DMS79 treated with DMSO at 0.1 percent for 48 hours (cell line): Measurements from ENCODE around the gene CYFIP1.

Experiments used
- DNase-seq: peaks from one replicate; lab custom pipeline; 2025; lab: John Stamatoyannopoulos, UW

CYFIP1 gene

DNA sequence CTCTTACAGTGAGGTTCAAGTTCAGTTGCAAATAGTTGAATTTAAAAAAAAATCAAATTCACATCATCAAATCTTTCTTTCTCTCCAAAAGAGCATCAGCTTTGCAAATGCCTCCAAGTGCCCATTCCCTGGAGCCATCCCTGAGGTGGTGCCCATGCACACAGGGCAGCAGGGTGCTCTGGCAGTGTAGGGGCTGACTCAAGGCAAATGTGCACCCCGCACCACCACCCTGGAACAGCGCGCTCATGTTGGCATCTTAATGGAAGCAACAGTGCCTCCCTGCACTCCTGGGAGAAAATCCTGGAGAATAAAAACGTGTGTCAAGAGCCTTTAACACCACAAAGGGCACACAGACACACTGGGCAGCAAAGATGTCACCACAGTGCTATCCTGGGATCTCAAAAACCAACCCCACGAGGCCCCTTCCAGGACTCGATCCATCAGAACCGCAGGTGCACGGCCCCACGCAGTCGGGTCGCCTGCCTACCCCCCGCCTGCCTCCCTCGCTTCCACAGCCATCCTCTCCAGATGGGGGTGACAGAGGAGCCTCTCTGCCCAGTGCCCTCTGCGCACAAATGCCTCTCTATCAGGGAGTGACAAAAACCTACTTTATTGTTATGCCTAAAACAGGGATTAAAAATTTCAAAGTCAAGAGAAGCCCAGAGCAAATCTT is 90.9 kb downstream of the CYFIP1 start:
- DNase-seq: no peak

DNA sequence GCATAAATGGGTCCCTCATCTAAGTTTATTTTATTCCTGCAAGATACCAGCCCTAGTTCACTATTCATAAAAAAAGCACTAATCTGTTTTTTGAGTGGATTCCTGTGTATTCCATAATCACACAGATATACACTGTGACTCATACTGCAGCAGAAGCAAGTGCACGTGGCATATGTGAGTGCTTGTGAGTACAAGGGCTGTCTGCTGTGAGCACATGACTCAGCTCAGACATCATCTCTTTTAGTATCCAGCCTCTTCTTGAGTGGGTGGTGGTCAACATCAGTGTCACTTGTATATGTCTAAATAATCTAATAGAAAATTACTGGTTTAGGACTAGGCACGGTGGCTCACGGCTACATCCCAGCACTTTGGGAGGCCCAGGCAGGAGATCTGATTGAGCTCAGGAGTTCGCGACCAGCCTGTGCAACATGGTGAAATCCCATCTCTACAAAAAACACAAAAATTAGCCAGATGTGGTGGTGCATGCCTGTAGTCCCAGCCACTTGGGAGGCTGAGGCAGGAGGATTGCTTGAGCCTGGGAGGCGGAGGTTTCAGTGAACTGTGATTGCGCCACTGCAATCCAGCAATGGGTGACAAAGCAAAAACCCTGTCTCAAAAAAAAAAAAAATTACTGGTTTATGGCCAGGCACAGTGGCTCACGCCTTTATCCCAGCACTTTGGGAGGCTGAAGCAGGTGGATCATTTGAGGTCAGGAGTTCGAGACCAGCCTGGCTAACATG is 91.9 kb downstream of the CYFIP1 start:
- DNase-seq: no peak

DNA sequence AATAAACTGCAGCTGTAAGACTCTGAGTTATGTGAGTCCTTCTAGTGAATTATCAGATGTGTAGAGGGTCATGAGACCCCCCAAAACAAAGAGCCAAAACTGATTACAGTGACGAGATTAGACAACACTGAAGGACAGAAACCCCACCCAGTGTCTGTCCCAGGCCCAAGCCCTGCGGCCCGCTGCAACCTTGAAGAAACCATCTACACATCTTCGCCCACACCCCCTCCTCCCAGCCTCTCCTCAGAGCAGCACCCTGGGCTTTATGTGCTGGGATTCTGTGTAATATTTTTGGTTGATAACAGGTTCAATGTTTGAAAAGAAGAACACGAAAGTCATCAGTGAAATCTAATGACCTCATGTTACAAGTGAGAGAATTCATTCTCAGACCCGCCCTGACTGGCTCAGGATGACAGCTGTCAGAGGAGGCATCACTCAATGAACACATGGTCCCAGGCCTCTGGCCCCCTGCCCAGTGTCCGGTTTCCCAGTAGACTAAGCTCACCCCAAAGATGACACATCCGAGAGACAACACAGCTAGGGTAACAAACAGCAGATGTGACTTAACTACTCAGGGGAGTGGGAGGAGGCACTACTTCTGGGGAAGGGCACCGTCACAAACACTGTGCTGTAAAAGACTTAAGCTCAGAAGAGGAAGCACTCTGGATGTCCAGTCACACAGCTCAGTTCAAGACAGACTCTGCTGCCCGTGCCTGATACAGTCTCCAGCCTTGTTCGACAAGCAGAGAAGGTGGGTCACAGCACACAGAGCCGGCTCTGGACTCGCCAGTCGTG is 92.8 kb downstream of the CYFIP1 start:
- DNase-seq: no peak

DNA sequence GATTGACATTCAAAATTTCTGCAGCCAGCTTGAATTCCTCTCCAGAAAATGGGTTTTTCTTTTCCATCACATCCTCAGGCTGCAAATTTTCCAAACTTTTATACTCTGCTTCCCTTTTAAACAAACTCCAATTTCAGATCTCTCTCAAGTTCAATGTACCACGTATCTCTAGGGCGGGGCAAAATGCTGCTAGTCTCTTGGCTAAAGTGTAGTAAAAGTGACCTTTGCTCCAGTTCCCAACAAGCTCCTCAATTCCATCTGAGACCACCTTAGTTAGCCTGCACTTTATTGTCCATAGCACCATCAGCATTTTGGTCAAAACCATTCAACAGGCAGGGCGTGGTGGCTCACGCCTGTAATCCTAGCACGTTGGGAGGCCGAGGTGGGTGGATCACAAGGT is 95.0 kb downstream of the CYFIP1 start:
- no peak for DNase-seq

DNA sequence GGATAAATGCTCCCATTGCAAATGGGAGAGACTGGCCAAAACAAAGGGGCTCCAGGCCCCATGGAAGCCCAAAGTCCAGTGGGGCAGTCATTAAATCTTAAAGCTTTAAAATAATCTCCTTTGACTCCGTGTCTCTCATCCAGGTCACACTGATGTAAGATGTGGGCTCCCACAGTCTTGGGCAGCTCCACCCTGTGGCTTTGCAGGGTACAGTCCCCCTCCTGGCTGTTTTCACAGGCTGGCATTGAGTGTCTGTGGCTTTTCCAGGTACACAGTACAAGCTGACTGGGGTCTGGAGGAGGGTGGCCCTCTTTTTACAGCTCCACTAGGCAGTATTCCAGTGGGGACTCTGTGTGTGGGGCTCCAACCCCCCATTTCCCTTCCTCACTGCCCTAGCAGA is 95.8 kb downstream of the CYFIP1 start:
- no peak for DNase-seq

DNA sequence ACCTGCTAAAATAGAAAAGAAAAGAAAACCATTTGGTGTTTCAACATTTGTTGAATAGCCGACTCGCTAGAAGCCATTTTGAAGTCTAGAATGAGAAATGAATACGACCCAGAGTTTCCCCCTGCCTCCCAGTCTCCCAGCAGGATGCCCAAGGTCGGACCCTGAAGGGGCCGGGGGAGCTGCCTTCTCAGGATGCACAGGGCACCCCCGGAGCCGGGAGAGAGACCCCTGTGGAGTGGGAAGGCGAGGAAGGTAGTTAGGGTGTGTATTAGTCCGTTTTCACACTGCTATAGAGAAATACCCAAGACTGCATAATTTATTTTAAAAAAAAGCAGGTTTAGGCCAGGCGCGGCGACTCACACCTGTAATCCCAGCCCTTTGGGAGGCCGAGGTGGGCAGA is 97.0 kb downstream of the CYFIP1 start:
- no peak for DNase-seq

DNA sequence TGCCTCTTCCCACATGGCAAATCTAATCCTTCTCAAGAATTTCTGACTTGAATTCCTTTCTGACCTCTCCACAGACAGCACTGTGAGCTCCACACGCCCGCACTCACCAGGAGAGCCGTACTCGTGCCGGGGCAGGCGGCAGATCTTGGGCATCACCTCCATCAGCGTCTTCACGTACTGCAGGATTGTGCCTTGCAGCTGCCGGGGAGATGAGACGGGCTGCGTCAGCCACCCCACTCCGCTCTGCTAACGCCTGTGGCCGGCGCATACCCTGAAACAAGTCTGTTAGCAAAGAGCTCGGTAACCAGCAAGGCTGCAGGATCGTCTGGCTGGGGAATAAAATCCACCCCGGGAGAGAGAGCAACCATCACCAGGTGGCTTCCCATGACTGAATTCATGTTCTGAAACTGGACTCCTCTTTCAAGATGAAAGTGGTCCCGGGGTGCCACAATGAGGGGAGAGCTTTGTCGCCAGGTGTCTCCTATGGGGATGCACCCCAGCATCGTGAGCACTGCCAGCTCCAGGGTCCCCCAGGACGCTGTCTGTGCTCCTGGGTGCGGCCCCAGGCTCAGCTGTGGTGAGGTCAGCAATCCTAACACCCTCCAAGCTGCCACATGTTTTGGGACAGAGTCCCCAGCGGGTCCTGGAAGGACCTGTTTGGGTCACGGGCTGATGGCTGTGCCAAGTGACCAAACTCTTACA is 98.3 kb downstream of the CYFIP1 start:
- no peak for DNase-seq

DNA sequence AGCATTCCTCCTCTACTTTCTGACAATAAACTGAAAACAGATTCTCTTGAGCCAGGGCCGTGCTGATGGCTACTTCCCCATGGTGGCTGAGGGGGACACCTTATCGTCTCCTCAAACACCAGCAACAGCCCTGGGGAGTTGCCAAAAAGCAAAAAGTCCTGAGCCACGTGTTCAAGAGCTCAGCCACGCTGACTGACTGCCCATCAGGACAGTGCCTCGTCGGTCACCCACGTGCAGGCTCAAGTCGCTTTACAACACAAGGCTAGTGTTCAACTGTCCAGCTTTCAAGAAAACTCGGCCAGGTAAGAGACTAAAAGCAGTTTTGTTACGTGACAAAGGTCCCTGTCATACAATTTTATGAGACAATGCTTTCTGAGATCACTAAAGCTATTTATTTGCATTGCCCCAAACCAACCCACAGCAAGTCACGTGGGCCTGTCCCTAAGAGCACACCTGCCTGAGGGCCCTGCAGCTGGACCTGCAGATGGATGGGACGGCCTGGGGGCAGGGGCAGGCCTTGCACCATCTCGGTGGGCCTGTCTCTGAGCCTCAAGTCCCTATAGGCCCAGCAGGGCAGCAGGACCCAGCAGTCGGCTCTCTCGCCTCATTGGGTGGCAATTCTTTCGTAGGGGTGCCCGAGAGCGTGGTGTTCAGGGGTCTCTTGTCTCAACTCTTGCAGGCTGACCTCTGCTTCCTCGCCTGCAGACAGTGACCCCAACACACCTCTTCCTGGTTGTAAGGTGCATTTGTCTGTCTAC is 99.0 kb downstream of the CYFIP1 start:
- DNase-seq: no peak

DNA sequence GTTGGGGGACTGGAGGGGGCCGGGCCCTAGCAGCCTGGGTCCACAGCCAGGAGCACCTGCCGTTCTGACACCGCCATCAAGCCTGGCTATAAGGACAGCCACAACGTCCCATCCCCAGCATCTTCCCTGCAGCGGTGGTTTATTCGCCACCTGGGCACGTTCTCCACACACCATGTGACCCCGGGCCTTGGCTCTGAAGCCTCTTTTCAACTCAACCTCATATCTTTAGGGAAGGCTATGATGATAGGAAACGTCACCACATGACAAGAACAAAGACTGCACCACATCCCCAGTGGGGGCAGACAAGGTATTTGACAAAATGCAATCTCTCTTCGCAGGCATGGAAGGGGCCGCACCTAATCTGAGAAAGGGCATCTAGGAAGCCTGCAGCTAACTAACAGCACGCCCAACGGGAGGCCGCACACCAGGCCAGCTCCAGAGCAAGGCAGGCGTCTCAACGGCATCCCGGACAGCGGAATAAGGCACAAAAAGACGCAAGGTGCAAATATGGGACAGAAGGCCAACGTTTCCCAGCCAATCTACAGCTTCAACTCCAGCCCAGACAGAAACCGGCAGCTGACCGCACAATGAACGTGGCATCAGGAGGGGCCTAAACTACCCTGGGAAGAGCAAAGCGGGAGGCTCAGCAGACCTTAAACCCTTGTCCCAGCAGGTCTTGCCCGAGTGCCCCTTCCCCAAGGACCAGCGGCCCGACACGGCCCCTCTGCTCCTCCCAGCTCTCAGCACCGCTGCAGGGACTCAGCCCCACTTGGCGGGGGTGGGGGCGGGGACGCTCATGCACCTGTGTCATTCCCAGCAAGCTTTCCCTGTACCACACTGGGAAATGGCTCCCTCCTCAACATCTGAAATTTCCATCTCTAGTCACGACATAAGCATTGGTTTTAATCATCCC is 99.8 kb downstream of the CYFIP1 start:
- no peak for DNase-seq

DNA sequence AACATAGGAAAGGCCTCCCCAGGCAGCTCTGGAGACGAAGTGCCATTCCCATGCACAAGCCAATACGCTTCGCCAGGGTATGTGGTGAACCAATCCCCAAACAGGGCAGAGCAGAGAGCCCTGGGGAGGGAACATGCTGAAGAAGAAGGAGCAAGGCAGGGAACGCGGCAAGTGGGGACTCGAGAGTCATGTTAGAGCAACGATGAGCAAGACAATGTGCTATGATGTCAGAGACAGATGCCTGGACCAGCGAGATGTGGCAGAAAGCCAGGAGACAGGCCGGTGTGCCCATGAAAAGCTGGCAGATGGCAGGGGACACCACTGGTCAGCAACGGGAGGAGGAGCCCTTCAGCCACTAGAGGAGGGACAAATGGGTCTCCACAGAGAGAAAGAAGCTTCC is 102.1 kb downstream of the CYFIP1 start:
- DNase-seq: no peak

DNA sequence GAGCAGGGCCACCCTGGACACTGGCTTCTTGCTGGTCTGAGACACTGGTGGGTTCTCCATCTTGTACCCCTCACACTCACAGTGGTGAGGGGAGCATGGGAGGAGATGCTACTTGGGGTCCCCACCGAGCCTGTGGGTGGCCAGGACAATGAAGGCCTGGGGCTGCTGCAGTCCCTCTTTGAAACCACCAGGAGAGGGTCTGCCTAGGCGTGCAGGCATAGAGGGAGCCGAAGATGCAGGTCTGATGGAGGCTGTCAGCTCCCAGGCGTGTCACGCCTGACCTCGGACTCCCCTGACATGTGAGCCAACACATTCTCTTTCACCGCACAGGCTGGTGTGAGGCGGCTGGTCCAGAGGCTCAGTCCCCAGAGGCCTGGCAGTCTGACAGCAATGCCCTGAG is 102.6 kb downstream of the CYFIP1 start:
- DNase-seq: no peak

DNA sequence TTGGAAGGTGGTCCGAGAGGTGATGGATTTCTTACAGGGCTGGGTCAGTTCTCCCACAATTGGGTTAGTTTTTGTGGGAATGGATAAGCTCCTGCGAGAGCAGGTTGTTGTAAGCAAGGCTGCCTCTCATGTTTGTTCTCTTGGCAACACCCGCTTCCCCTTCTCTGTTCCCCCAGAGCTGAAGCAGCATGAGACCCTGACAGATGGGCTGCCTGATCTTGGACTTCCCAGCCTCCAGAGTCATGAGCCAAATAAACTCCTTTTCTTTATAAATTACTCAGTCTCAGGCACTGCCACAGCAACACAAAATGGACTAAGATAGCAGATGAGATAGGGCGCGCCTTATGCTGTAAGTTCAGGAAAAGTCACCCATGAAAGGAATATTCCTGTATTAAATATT is 103.1 kb downstream of the CYFIP1 start:
- DNase-seq: no peak

DNA sequence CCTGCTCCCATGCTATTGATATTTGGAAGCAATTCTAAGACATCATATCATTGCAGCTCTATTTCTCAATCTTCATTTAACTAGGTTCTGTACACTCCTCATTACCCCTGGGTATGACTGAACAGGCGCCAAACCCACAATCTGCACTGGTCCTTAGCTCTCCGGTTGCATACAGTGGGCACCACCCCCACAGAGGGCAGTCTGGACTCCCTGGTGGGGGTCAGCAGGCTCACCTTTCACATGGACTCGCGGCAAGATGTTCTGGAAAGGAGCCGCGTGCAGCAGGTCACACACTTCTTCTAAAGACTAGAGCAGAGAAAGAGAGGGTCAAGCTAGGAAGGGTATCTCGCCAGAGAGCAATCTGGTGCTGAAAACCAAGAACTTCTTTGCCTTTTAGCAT is 105.2 kb downstream of the CYFIP1 start:
- DNase-seq: no peak

DNA sequence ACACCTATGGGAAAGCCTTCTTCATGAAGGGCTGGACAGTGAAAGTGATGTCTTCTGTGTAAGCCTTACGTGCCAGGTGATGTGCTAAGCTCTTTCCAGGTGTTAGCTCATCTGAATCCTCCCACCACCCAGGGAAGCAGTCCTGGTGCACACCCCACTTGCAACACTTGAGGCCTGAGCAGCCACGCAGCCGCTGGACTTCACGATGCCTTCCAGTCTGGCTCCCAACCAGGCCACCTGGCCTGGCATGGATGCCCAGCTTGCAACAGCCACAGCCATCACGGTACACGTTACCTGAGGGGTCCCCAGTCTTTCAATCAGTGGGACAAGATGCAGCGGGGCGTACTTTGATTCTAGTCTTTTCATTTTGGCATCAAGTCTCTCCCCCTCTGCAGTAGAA is 105.9 kb downstream of the CYFIP1 start:
- DNase-seq: no peak

DNA sequence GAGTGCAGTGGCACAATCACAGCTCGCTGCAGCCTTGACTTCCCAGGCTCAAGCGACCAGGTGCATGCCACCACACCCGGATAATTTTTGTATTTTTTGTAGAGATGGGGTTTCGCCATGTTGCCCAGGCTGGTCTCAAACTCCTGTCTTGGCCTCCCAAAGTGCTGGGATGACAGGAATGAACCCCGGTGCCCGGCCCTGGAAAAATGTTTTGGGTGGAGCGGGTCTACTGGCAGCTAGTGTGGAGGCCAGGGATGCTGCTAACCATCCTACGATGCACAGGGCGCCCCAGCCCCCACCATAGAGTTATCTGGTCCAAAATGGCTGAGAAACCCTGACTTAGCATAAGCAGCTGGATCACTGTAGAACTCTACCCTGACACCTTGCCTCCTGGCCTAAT is 106.3 kb downstream of the CYFIP1 start:
- DNase-seq: no peak

DNA sequence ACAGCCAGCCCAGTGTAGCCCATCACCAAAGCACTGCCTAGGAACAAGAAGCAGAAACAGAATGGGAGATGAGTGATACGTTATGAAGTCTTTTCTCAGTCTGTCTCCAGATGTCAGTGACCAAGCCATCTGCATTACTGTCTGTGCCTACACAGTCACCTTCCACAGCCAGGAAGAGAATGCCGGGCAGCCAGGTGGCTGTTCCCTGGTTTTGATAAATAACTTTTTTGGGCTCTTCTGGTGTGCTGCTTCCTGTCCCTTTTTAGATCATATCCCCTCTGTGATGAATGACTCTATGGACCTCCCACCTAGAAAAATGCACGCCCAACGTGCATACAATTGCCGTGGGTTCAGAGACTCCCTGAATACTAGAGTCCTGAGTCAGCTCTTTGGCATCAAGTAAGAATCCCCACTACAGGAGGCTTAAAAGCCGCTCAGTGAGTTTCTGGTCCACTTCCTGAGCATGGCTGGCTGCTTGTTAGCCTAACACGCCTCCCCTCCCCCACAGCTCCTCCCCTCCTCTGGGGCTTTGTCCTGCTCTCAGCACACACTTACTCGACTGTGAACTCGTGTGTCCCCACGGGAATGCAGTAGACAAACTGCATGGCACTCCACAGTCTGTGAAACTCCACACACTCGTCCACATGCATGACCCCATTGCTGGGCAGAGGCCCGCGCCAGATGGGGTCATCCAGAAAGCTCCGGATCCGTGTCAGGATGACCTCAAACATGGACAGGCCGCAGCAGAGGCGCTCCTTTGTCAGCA is 107.0 kb downstream of the CYFIP1 start:
- DNase-seq: no peak

DNA sequence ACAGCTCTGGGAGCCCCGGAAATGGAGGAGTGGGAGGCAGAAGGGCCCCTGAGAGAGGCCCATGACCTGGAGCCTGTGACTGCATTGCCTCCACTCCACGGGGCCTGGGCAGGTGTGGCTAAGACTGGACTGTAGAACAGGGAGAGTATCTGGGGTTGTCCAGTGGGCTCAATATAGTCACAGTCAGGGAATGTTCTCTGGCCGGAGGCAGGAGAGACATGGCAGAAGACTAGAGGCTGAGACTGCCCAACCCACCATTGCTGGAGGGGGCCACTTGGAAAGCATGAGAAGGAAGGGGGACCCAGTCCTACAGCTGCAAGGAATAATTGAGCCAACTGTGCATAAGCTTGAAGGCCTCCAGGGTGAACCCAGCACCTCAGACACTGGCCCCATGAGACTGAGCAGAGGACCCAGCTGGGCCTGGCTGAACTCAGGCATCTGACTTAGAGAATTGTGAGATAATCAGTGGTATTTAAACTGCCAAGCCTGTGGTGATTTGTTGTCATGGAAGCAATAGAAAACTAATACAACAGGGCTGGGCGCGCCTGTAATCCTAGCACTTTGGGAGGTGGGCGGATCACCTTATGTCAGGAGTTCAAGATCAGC is 108.6 kb downstream of the CYFIP1 start:
- no peak for DNase-seq

DNA sequence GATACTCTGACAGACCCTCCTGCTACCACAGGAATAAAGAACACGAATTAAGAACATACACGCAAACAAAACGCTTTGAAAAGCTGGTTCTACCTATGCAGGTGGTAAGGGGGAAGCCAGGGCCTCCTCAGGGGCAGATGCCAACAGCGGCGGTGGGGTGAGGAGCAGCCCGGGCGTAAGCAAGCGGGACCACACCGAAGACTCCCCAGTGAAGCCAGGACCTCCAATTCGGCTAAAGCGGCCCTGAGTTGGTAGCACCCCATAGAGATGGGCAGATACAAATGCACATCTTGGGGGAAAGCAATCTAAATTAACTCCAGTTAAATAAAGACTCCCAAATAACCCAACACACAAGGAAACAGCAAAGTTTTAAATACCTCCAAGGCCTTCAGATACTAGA is 109.3 kb downstream of the CYFIP1 start:
- DNase-seq: no peak

DNA sequence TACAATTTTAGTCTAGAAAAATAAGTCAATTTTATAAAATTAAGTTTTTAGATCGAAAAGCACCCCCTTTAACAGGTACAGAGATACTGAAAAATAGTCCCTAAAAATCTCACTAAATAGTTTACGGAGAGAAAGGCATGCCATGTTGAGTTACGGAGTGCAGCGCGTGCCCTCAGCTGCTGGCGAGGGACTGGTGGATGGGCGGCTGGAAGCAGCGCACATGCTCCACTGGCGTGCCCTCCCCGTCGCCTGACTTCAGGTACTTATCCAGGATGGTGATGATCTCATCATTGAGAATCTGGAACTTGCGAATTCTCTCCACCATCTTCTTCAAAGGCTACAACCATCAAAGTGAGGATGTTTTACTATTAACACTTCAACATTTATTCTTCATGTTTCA is 110.3 kb downstream of the CYFIP1 start:
- no peak for DNase-seq

DNA sequence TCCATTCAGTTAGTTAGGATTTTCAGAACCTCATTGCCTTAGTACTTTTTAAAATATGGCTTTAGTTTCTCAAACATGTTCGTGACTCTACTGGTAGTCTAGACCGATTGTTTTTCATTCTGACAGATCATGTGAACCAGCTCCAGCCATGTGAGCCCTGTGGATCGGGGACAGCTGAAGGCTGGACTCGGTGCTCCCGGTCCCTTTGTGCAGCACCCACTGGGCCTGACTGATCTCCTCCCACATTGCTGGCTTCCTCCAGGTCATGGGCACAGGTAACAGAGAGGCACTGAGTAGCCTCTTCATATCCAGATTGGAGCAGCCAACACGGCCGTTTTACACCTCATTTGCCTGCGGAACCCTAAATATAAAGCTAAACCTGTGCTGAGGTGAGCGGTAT is 111.2 kb downstream of the CYFIP1 start:
- DNase-seq: no peak
